Measurements from ENCODE around the gene PPP1R15A.

Gene PPP1R15A

DNA sequence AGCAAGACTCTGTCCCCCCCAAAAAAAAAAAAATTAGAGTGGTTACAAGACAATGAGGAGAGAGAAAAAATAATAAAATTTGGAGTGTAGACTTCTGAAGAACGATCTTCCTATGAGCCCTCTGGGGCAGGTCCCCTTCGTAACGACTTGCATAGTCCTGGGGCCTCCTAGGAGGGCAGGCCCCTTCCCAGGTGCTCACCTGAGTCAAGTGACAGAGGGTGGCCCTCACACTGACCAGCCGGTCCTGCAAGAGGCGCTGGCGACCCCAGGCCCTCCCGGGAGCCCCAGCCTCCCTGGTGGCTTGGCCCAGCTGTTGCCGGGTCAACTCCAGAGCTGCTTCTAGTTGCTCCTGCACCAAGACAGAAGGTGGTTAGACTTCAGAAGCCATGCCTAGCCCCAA is 18.7 kb upstream of the PPP1R15A start:
- no peak for TF ChIP-seq CREB1 (IDR thresholded peaks at IDR 0.05; ENCODE audit: low read depth)
- no peak for TF ChIP-seq EP300 (IDR thresholded peaks at IDR 0.05; ENCODE audit: borderline replicate concordance)
- TF ChIP-seq, protein P1, sequence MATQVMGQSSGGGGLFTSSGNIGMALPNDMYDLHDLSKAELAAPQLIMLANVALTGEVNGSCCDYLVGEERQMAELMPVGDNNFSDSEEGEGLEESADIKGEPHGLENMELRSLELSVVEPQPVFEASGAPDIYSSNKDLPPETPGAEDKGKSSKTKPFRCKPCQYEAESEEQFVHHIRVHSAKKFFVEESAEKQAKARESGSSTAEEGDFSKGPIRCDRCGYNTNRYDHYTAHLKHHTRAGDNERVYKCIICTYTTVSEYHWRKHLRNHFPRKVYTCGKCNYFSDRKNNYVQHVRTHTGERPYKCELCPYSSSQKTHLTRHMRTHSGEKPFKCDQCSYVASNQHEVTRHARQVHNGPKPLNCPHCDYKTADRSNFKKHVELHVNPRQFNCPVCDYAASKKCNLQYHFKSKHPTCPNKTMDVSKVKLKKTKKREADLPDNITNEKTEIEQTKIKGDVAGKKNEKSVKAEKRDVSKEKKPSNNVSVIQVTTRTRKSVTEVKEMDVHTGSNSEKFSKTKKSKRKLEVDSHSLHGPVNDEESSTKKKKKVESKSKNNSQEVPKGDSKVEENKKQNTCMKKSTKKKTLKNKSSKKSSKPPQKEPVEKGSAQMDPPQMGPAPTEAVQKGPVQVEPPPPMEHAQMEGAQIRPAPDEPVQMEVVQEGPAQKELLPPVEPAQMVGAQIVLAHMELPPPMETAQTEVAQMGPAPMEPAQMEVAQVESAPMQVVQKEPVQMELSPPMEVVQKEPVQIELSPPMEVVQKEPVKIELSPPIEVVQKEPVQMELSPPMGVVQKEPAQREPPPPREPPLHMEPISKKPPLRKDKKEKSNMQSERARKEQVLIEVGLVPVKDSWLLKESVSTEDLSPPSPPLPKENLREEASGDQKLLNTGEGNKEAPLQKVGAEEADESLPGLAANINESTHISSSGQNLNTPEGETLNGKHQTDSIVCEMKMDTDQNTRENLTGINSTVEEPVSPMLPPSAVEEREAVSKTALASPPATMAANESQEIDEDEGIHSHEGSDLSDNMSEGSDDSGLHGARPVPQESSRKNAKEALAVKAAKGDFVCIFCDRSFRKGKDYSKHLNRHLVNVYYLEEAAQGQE (IDR thresholded peaks at IDR 0.05; ENCODE audit: low read depth) = no peak
- TF ChIP-seq EGR1 (IDR thresholded peaks at IDR 0.05) = no peak
- TF ChIP-seq, protein P2, sequence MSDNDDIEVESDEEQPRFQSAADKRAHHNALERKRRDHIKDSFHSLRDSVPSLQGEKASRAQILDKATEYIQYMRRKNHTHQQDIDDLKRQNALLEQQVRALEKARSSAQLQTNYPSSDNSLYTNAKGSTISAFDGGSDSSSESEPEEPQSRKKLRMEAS (IDR thresholded peaks at IDR 0.05) = no peak
- TF ChIP-seq TAF1 (IDR thresholded peaks at IDR 0.05; ENCODE audit: low read depth) = no peak
- TF ChIP-seq FOXM1 (IDR thresholded peaks at IDR 0.05; ENCODE audit: borderline replicate concordance, low read depth) = no peak
- no peak for TF ChIP-seq CEBPB (IDR thresholded peaks at IDR 0.05)
- no peak for TF ChIP-seq YY1 (IDR thresholded peaks at IDR 0.05; ENCODE audit: low read depth)
- no peak for TF ChIP-seq RAD21 (IDR thresholded peaks at IDR 0.05; ENCODE audit: low read depth)
- TF ChIP-seq NFIC (IDR thresholded peaks at IDR 0.05) = no peak
- no peak for TF ChIP-seq ZBTB7A (IDR thresholded peaks at IDR 0.05; ENCODE audit: low read depth)
- no peak for TF ChIP-seq TEAD4 (IDR thresholded peaks at IDR 0.05)
- TF ChIP-seq, protein P3, sequence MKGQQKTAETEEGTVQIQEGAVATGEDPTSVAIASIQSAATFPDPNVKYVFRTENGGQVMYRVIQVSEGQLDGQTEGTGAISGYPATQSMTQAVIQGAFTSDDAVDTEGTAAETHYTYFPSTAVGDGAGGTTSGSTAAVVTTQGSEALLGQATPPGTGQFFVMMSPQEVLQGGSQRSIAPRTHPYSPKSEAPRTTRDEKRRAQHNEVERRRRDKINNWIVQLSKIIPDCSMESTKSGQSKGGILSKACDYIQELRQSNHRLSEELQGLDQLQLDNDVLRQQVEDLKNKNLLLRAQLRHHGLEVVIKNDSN (IDR thresholded peaks at IDR 0.05) = no peak
- no peak for TF ChIP-seq TCF12 (IDR thresholded peaks at IDR 0.05; ENCODE audit: low read depth)

DNA sequence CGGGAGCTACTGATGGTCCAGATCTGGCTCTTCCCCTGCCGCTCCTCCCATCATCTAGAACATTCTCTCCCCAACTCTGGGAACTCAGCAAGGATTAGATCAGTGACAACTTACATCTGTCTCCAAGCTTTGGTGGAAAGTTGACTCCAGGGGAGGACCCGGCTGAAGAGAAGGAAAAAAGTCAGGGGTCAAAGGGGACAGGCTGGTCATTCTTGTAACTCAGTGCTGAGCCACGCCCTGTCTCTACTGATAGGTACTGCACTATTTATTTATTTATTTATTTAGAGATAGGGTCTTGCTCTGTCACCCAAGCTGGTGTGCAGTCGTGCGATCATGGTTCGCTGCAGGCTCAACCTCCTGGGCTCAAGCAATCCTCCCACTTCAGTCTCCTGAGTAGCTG is 18.1 kb upstream of the PPP1R15A start:
- TF ChIP-seq TCF12 (IDR thresholded peaks at IDR 0.05; ENCODE audit: low read depth) (no peak), FOXM1 (IDR thresholded peaks at IDR 0.05; ENCODE audit: borderline replicate concordance, low read depth) (no peak), TAF1 (IDR thresholded peaks at IDR 0.05; ENCODE audit: low read depth) (no peak), NFIC (IDR thresholded peaks at IDR 0.05) (no peak), YY1 (IDR thresholded peaks at IDR 0.05; ENCODE audit: low read depth) (no peak), TEAD4 (IDR thresholded peaks at IDR 0.05) (no peak)
- TF ChIP-seq, protein P2 (IDR thresholded peaks at IDR 0.05) = no peak
- TF ChIP-seq, protein P3 (IDR thresholded peaks at IDR 0.05) = no peak

DNA sequence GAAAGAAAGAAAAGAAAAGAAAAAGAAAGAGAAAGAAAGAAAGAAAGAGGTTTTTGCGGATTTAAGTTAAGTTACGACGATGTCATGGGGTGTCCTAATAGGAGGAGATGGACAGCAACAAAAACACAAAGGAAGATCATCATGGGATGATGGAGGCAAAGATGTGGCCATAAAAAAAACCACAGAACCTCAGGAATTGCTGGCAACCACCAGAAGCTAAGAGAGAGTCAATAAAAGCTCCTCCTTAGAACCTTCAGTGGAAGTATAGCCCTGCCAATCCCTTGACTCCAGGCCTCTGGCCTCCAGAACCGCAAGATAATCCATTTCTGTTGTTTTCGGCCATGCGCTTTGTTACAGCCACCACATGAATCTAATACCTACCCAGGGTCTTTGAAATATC is 15.3 kb upstream of the PPP1R15A start:
- TF ChIP-seq CREB1 (IDR thresholded peaks at IDR 0.05; ENCODE audit: low read depth) (no peak), RAD21 (IDR thresholded peaks at IDR 0.05; ENCODE audit: low read depth) (no peak), TEAD4 (IDR thresholded peaks at IDR 0.05) (no peak)
- TF ChIP-seq, protein P3 (IDR thresholded peaks at IDR 0.05) = no peak

DNA sequence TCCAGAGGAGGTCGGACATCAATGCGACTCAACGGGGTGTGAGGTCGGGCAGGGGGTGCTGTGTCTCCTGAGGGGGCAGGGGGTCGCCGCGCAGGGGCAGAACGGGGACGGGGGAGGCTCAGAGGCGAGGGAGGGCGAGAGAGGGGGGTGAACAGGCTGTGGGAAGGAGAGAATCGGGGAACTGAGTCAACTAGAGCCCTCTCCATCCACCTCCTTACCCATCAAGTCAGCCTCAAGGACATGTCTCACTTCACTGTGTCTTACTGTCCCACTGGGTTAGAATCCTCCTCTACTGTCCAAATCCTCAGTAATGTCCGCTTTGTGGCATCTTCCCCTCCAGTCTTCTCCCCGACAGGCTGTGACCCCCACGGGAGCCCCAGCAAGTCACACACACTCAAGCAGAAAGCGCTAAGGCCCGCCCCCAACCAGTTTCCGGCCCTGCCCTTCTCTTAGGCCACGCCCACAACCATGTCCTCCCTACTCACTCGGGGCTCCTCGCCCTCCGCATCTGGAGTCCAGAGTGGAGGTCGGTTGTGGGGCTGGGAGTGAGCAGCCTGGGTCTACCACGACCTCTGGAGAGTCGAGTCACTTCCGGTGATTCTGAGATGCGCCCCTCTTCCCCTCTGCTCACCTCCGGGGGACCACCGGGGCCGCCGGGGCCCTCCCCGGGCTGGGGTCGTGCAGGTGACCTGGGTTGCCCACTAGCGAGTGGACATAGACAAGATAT is 13.1 kb upstream of the PPP1R15A start:
- TF ChIP-seq, protein P2 (IDR thresholded peaks at IDR 0.05) = no peak
- TF ChIP-seq CEBPB (IDR thresholded peaks at IDR 0.05) (no peak), EGR1 (IDR thresholded peaks at IDR 0.05) (no peak), EP300 (IDR thresholded peaks at IDR 0.05; ENCODE audit: borderline replicate concordance) (no peak), TAF1 (IDR thresholded peaks at IDR 0.05; ENCODE audit: low read depth) (no peak), NFIC (IDR thresholded peaks at IDR 0.05) (no peak), RAD21 (IDR thresholded peaks at IDR 0.05; ENCODE audit: low read depth) (no peak), ZBTB7A (IDR thresholded peaks at IDR 0.05; ENCODE audit: low read depth) (no peak), FOXM1 (IDR thresholded peaks at IDR 0.05; ENCODE audit: borderline replicate concordance, low read depth) (no peak), TCF12 (IDR thresholded peaks at IDR 0.05; ENCODE audit: low read depth) (no peak), YY1 (IDR thresholded peaks at IDR 0.05; ENCODE audit: low read depth) (no peak), CREB1 (IDR thresholded peaks at IDR 0.05; ENCODE audit: low read depth) (no peak), TEAD4 (IDR thresholded peaks at IDR 0.05) (no peak)
- TF ChIP-seq, protein P3 (IDR thresholded peaks at IDR 0.05) = no peak
- TF ChIP-seq, protein P1 (IDR thresholded peaks at IDR 0.05; ENCODE audit: low read depth) = no peak

Measured in Ishikawa (cell line).